A549 (cell line): ENCODE measurements around the gene PROC. TPM values are rescaled to one million over a fixed set of nuclear protein-coding genes. Genes with fewer than 3 reads are reported as not detected.

Experiments
- ATAC-seq, 2 experiments: fragments of 200-7000 bp in 1 of 2; fragments of >200 bp in 1 of 2; cut with Nextera tagmentation in 1 of 2; cut with Tn5 transposase in 1 of 2; 3 replicates each; pipeline versions ENCODE4 v1.8.0 to v1.9.1; 2018 to 2020; ENCODE audit warnings: mild to moderate bottlenecking in 1 of 2, moderate library complexity in 1 of 2
- CTCF ChIA-PET: fragments of 300-600 bp; sonication (Branson Sonifier 250); formaldehyde crosslinking; extraction: SDS; loops from one replicate; lab custom pipeline; 2021; ENCODE audit warnings: antibody characterized with exemption, inconsistent platforms; lab: Yijun Ruan, JAX
- POLR2A ChIA-PET: fragments of 350-600 bp; formaldehyde crosslinking; extraction: SDS; loops from one replicate; lab custom pipeline; 2021; ENCODE audit warnings: antibody characterized with exemption, inconsistent platforms; lab: Yijun Ruan, JAX
- DNase-seq, 2 experiments: peaks; one replicate each; pipeline versions ENCODE4 v3.0.0 to v3.0.0-alpha.2; 2011 to 2016; ENCODE audit warnings: low read depth in 1 of 2, low spot score in 1 of 2
- FAIRE-seq: peaks from 2 replicates; lab custom pipeline; 2011; peaks lifted over from hg19 to GRCh38; lab: Jason Lieb, UNC
- H3K27ac ChIP-seq, 2 experiments: fragments of >200 bp; sonication (Bioruptor Twin); formaldehyde crosslinking; 3 replicates each; pipeline ENCODE4 v1.5.1; 2016 to 2017
- H3K4me1 ChIP-seq: fragments of >200 bp; sonication (Bioruptor Twin); formaldehyde crosslinking; 3 replicates; pipeline ENCODE4 v1.6.1; 2016
- H3K4me2 ChIP-seq: fragments of >200 bp; sonication (Bioruptor Twin); formaldehyde crosslinking; 3 replicates; pipeline ENCODE4 v1.6.1; 2016
- H3K4me3 ChIP-seq: fragments of >200 bp; sonication (Bioruptor Twin); formaldehyde crosslinking; 3 replicates; pipeline ENCODE4 v1.5.1; 2016
- H3K9me3 ChIP-seq: fragments of >200 bp; sonication (Bioruptor Twin); formaldehyde crosslinking; 3 replicates; pipeline ENCODE4 v1.6.1; 2016
- BHLHE40 ChIP-seq: IDR thresholded peaks from 2 replicates; pipeline ENCODE4 v1.6.1; 2012; ENCODE audit warnings: low read depth, low read length, inconsistent platforms
- CBX2 ChIP-seq: fragments of 200-600 bp; sonication (generic); IDR thresholded peaks from 2 replicates; pipeline ENCODE4 v1.6.1; 2016; ENCODE audit warnings: low read depth, mild to moderate bottlenecking, borderline replicate concordance
- CHD2 ChIP-seq: fragments of 150-350 bp; IDR thresholded peaks from 2 replicates; pipeline ENCODE4 v1.6.1; 2014; ENCODE audit warnings: low read length; ENCODE audit not compliant: partially characterized antibody
- EHF ChIP-seq: fragments of 250-450 bp; sonication (Bioruptor Pico); IDR thresholded peaks from 2 replicates; pipeline ENCODE4 v1.5.0; 2020; ENCODE audit warnings: mild to moderate bottlenecking
- EP300 ChIP-seq, 2 experiments: fragments of >200 bp; sonication (Bioruptor Twin); formaldehyde crosslinking; IDR thresholded peaks; 2 replicates in 1 of 2; 3 replicates in 1 of 2; pipeline ENCODE4 v1.6.1; 2016 to 2017
- FOSB ChIP-seq: fragments of 250-450 bp; sonication (Bioruptor Pico); IDR thresholded peaks from 2 replicates; pipeline ENCODE4 v1.5.0; 2020; ENCODE audit warnings: mild to moderate bottlenecking, moderate library complexity
- FOXS1 ChIP-seq: fragments of 250-450 bp; sonication (Bioruptor Pico); IDR thresholded peaks from 2 replicates; pipeline ENCODE4 v1.5.0; 2020; ENCODE audit warnings: mild to moderate bottlenecking, moderate library complexity
- GATA3 ChIP-seq: IDR thresholded peaks from 2 replicates; pipeline ENCODE4 v1.6.1; 2012; ENCODE audit warnings: borderline replicate concordance
- MAZ ChIP-seq: fragments of 150-350 bp; IDR thresholded peaks from 2 replicates; pipeline ENCODE4 v1.6.1; 2014; ENCODE audit warnings: antibody characterized with exemption, low read depth, low read length, borderline replicate concordance
- NPAS2 ChIP-seq: fragments of 250-450 bp; sonication (Bioruptor Pico); IDR thresholded peaks from 2 replicates; pipeline ENCODE4 v1.8.0; 2022; ENCODE audit warnings: mild to moderate bottlenecking, moderate library complexity, borderline replicate concordance
- RAD21 ChIP-seq, 2 experiments: fragments of >200 bp in 1 of 2; sonication (Bioruptor Twin) in 1 of 2; formaldehyde crosslinking in 1 of 2; IDR thresholded peaks in 1 of 2; conservative IDR thresholded peaks in 1 of 2; 2 replicates in 1 of 2; 3 replicates in 1 of 2; pipeline ENCODE4 v1.6.1; 2012 to 2018; ENCODE audit warnings: inconsistent platforms in 1 of 2
- ZC3H11A ChIP-seq: fragments of 450-650 bp; IDR thresholded peaks from 2 replicates; pipeline ENCODE4 v1.6.1; 2014; ENCODE audit warnings: antibody characterized with exemption, mild to moderate bottlenecking
- ZFP36 ChIP-seq: fragments of 450-650 bp; IDR thresholded peaks from 2 replicates; pipeline ENCODE4 v1.6.1; 2014; ENCODE audit warnings: borderline replicate concordance; ENCODE audit not compliant: partially characterized antibody
- ZSCAN20 ChIP-seq: fragments of 250-450 bp; sonication (Bioruptor Pico); IDR thresholded peaks from 2 replicates; pipeline ENCODE4 v1.8.0; 2022; ENCODE audit warnings: mild to moderate bottlenecking, moderate library complexity
- WGBS: methylation state at CpG from one replicate; pipeline ENCODE4 v1.1.6; 2017; ENCODE audit errors: missing lambda C conversion rate; 5-methylcytosine and 5-hydroxymethylcytosine counted together
- polyA plus RNA-seq, 4 experiments: library from polyadenylated mRNA; depleted of rRNA in 3 of 4; stranded (reverse); fragments of >200 nt; fragmentation: RNase III in 1 of 4; extraction: RNeasy Plus Mini Kit Qiagen cat#74134 plus additional on column Dnase treatment in 1 of 4; gene quantifications; 2 replicates in 3 of 4; 3 replicates in 1 of 4; pipeline ENCODE4 v1.2.3, GENCODE V29; 2011 to 2017
- TF ChIP-seq, protein P1 (sequence below): fragments of 200-600 bp; sonication (generic); IDR thresholded peaks from 2 replicates; pipeline ENCODE4 v1.6.1; 2016; ENCODE audit warnings: antibody characterized with exemption, mild to moderate bottlenecking, moderate library complexity
- TF ChIP-seq, protein P2 (sequence below): IDR thresholded peaks from 2 replicates; pipeline ENCODE4 v1.6.1; 2012

Gene PROC
- polyA plus RNA-seq, 2 of the 4 experiments (the other 2 are of a cell fraction), result 2.0 to 7.9 TPM

DNA sequence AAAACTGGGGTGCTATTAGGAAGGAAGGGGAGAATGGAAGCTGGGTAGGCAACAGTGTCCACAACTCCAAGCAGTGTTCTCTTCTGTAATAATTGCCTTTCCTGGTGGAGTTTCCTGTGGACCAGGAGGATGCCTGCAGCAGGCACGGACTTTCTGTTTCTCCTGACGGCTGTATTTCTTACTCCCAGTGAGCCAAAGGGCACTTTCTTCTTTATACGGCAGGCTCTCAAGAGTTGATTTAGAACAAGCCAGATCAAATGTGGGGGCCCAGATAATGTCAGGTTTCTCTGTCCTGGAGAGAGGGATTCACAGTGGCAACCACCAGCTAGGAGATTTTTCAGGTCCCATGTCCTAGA lies 13.0 kb upstream of the PROC start:
- Histone ChIP-seq H3K4me1 (peaks cover 67% of the 10 kb centered on the region), H3K4me3 (no peak overlapping the region), H3K9me3 (no peaks in the 10 kb centered on the region), H3K27ac (peak overlapping the region; percentile 70 to 97), H3K4me2 (no peak overlapping the region)
- POLR2A ChIA-PET, result no interaction called here
- DNase-seq, result no peak
- WGBS, result 87% methylated on average over 3 of the region's 3 CpGs
- FAIRE-seq, result no peak
- no peak for TF ChIP-seq BHLHE40
- CTCF ChIA-PET, result interaction anchor here (0.9 to 2.7 kb wide), 2 partner anchors 11 to 15 kb away, joined by 3 to 10 read pairs; no protein-coding TSS in a partner anchor
- ATAC-seq, result no peak

DNA sequence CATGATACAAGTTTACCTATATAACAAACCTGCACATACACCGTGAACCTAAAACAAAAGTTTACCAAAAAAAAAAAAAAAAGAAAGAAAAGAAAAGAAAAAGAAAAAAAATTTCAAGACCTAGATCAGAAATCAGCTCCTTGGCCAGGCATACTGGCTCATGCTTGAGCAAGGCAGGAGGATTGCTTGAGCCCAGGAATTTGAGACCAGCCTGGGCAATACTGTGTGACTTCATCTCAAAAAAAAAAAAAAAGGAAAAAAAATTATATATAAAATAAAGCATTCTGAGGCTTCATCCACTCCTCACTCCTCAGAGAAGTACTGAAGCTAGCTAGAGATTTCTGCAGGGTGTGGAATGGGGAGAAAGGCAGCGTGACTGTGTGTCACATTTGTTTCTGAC lies 11.8 kb upstream of the PROC start:
- Histone ChIP-seq H3K9me3 (no peaks in the 10 kb centered on the region), H3K4me1 (peaks cover 67% of the 10 kb centered on the region), H3K4me2 (no peak overlapping the region), H3K4me3 (no peak overlapping the region), H3K27ac (peak overlapping the region; percentile 97)
- ChIA-PET POLR2A (interaction anchor here (0.6 kb wide), 2 partner anchors 15 to 32 kb away, joined by 3 read pairs; no protein-coding TSS in a partner anchor), CTCF (interaction anchor here (1.4 to 2.7 kb wide), 3 partner anchors 9 to 17 kb away, joined by 3 to 10 read pairs (median 8); no protein-coding TSS in a partner anchor)
- DNase-seq, result no peak
- ATAC-seq, result no peak
- FAIRE-seq, result no peak
- WGBS, result 89% methylated on average over 2 of the region's 2 CpGs
- TF ChIP-seq GATA3 (no peak), EP300 (IDR thresholded peaks at IDR 0.05) (no peak), RAD21 (conservative IDR thresholded peaks at IDR 0.05 in 1 of 2, IDR thresholded peaks at IDR 0.05 in 1 of 2) (no peak), ZFP36 (no peak), ZSCAN20 (CRISPR knock-in tag) (no peak), FOSB (CRISPR knock-in tag) (no peak), MAZ (no peak)
- TF ChIP-seq, protein P1, sequence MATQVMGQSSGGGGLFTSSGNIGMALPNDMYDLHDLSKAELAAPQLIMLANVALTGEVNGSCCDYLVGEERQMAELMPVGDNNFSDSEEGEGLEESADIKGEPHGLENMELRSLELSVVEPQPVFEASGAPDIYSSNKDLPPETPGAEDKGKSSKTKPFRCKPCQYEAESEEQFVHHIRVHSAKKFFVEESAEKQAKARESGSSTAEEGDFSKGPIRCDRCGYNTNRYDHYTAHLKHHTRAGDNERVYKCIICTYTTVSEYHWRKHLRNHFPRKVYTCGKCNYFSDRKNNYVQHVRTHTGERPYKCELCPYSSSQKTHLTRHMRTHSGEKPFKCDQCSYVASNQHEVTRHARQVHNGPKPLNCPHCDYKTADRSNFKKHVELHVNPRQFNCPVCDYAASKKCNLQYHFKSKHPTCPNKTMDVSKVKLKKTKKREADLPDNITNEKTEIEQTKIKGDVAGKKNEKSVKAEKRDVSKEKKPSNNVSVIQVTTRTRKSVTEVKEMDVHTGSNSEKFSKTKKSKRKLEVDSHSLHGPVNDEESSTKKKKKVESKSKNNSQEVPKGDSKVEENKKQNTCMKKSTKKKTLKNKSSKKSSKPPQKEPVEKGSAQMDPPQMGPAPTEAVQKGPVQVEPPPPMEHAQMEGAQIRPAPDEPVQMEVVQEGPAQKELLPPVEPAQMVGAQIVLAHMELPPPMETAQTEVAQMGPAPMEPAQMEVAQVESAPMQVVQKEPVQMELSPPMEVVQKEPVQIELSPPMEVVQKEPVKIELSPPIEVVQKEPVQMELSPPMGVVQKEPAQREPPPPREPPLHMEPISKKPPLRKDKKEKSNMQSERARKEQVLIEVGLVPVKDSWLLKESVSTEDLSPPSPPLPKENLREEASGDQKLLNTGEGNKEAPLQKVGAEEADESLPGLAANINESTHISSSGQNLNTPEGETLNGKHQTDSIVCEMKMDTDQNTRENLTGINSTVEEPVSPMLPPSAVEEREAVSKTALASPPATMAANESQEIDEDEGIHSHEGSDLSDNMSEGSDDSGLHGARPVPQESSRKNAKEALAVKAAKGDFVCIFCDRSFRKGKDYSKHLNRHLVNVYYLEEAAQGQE, result no peak
- TF ChIP-seq, protein P2, sequence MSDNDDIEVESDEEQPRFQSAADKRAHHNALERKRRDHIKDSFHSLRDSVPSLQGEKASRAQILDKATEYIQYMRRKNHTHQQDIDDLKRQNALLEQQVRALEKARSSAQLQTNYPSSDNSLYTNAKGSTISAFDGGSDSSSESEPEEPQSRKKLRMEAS, result no peak

DNA sequence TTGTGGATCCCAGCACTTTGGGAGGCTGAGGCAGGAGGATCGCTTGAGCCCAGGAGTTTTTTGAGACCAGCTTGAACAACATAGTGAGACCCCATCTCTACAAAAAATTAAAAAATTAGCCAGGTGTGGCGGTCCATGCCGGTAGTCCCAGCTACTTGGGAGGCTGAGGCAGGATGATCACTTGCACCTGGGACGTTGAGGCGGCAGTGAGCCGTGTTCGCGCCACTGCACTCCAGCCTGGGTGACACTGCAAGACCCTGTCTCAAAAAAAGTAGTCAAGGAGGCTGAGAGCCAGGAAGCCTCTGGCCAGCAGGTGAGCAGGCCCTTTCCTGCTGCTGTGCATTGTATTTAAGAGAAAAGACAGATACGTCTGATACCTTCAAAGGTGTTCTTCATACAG lies 11.1 kb upstream of the PROC start:
- peak overlapping the region; percentile 76 for H3K4me2 ChIP-seq
- H3K4me3 ChIP-seq, result no peak overlapping the region
- ChIA-PET CTCF (interaction anchor here (1.4 to 2.7 kb wide), 3 partner anchors 9 to 17 kb away, joined by 3 to 10 read pairs (median 8); no protein-coding TSS in a partner anchor), POLR2A (interaction anchor here (1.2 kb wide), 1 partner anchor 8 kb away, joined by 8 read pairs; no protein-coding TSS in a partner anchor)
- DNase-seq (no peak), ATAC-seq (no peak), FAIRE-seq (no peak)
- WGBS, result 97% methylated on average over 9 of the region's 9 CpGs
- H3K27ac ChIP-seq, result peak overlapping the region; percentile 97
- TF ChIP-seq ZSCAN20 (CRISPR knock-in tag) (no peak), MAZ (no peak), CBX2 (no peak), CHD2 (no peak), GATA3 (no peak), FOXS1 (CRISPR knock-in tag) (no peak), EHF (CRISPR knock-in tag) (no peak), ZC3H11A (no peak), NPAS2 (peak; percentile 34; the same call in 1 of the 2 replicates)
- peaks cover 67% of the 10 kb centered on the region for H3K4me1 ChIP-seq
- H3K9me3 ChIP-seq, result no peaks in the 10 kb centered on the region
